GM12872 (cell line): ENCODE data around the gene C3orf70.

Experiments
- CTCF ChIP-seq: IDR thresholded peaks from 3 replicates; pipeline ENCODE4 v1.5.1; 2011; ENCODE audit warnings: low read depth, mild to moderate bottlenecking, low read length, moderate library complexity; ENCODE audit not compliant: insufficient read depth

C3orf70 gene

GRCh38 chr3:185082149-185082548, 70.7 kb downstream of the C3orf70 start:
- no peak for TF ChIP-seq CTCF

- TF ChIP-seq CTCF: no peak
Measured at GRCh38 chr3:185081521-185081920, 71.3 kb downstream of the C3orf70 start.

- TF ChIP-seq CTCF: no peak
Measured at GRCh38 chr3:185079625-185080024, 73.2 kb downstream of the C3orf70 start.

- no peak for TF ChIP-seq CTCF
Measured at GRCh38 chr3:185076219-185076618, 76.6 kb downstream of the C3orf70 start.

- no peak for TF ChIP-seq CTCF
Measured at GRCh38 chr3:185075547-185075946, 77.3 kb downstream of the C3orf70 start.

GRCh38 chr3:185071287-185071800, 81.5 kb downstream of the C3orf70 start:
- TF ChIP-seq CTCF: no peak

GRCh38 chr3:185070491-185071286, 82.2 kb downstream of the C3orf70 start:
- TF ChIP-seq CTCF: 0 out of 3 replicates have a peak, but pooled peaks have one; percentile 28
